Heart left ventricle (tissue), 16 donors: ENCODE data around the gene OTOF. TPM values are rescaled to one million over a fixed set of nuclear protein-coding genes. Genes with fewer than 3 reads are reported as not detected.

ENCODE experiments used
- ATAC-seq, 4 donors: fragments of 200-7000 bp; cut with Tn5 transposase; one replicate each; pipeline ENCODE4 v1.9.1; 2020 to 2022; ENCODE audit warnings: moderate library complexity in 4 of 4, mild to moderate bottlenecking in 3 of 4, moderate number of reproducible peaks in 1 of 4
- DNase-seq, 5 donors: peaks; one replicate each; pipeline ENCODE4 v3.0.0-alpha.2; 2020
- H3K27ac ChIP-seq, 12 donors: fragments of 200-600 bp; sonication (generic) in 4 of 12; one replicate each; pipeline versions ENCODE4 v1.5.0 to v1.8.0; 2016 to 2022; ENCODE audit warnings: mild to moderate bottlenecking in 2 of 12
- H3K27me3 ChIP-seq, 9 donors: fragments of 200-600 bp; sonication (generic) in 2 of 9; one replicate each; pipeline versions ENCODE4 v1.5.1 to v1.8.0; 2016 to 2022; ENCODE audit warnings: mild to moderate bottlenecking in 3 of 9
- H3K36me3 ChIP-seq, 9 donors: fragments of 200-600 bp; sonication (generic) in 2 of 9; one replicate each; pipeline versions ENCODE4 v1.5.0 to v1.8.0; 2018 to 2022; ENCODE audit warnings: mild to moderate bottlenecking in 2 of 9
- H3K4me1 ChIP-seq, 12 donors: fragments of 200-600 bp; sonication (generic) in 4 of 12; one replicate each; pipeline versions ENCODE4 v1.5.0 to v1.8.0; 2016 to 2022; ENCODE audit warnings: mild to moderate bottlenecking in 3 of 12
- H3K4me3 ChIP-seq, 12 donors: fragments of 200-600 bp; sonication (generic) in 4 of 12; one replicate each; pipeline versions ENCODE4 v1.5.0 to v1.8.0; 2017 to 2022; ENCODE audit warnings: mild to moderate bottlenecking in 9 of 12, moderate library complexity in 4 of 12
- H3K9me3 ChIP-seq, 12 donors: fragments of 200-600 bp; sonication (generic) in 4 of 12; one replicate each; pipeline versions ENCODE4 v1.5.0 to v1.8.0; 2016 to 2022; ENCODE audit warnings: mild to moderate bottlenecking in 1 of 12
- POLR2A ChIP-seq, 2 donors: fragments of 450-650 bp; IDR thresholded peaks; one replicate each; pipeline ENCODE4 v1.6.1; 2017; ENCODE audit warnings: antibody characterized with exemption in 2 of 2, mild to moderate bottlenecking in 2 of 2, moderate library complexity in 2 of 2
- WGBS, 4 donors: extraction: QIAGEN DNeasy Blood & Tissue Kit in 2 of 4; methylation state at CpG; one replicate each; pipeline versions ENCODE4 v1.1.5 to v1.1.7; 2013 to 2018; 5-methylcytosine and 5-hydroxymethylcytosine counted together
- intact Hi-C, 10 donors: fragments of 100-400 bp; cut with DNase I; formaldehyde crosslinking; loops; one replicate each; pipeline versions ENCODE4 v1.11.1 to v1.14.2; 2022
- polyA plus RNA-seq, 2 donors: library from polyadenylated mRNA; stranded (reverse); fragments of 200-250 nt; gene quantifications; one replicate each; pipeline ENCODE4 v1.2.3, GENCODE V29; 2013
- total RNA-seq, 9 donors: library from RNA; depleted of rRNA in 2 of 9; stranded (reverse); fragments of >200 nt in 2 of 9; fragmentation: NEBNext Ultra II Directional in 3 of 9; extraction: Animal tissue kit (Norgen Biotek cat#: 25700) in 3 of 9; gene quantifications; one replicate each; pipeline versions ENCODE4 v1.1.0 to v1.2.4, GENCODE V29; 2016 to 2023
- TF ChIP-seq, protein P1 (sequence below), 12 donors: fragments of 200-600 bp; sonication (generic) in 4 of 12; IDR thresholded peaks; one replicate each; pipeline versions ENCODE4 v1.5.0 to v1.8.0; 2018 to 2022; ENCODE audit warnings: antibody characterized with exemption in 12 of 12, mild to moderate bottlenecking in 5 of 12
- donor health status: ischemic (EF 13 %, LVEDD 7.1; RV severe dilation, severe dysfunction).
- donor health status: healthy with polysubstance abuse.
- donor health status: DM: no; HTN: yes; CAD: no.
- donor health status: DM: no; HTN: no; CAD: no.
- donor health status: ischemic (EF 25% LVEDD 6.9; RV normal size, moderate dysfunction).
- donor health status: ischemic (EF 25% LVEDD 5.7; RV mildly dilated, moderate dysfunction).
- donor health status: healthy.
- donor health status: DM: yes; HTN: yes; CAD: no.
- donor health status: ischemic (EF 35%, LVEDD 5.7; RV mildly dilated, moderate dysfunction).
- donor health status: nonischemic (EF 11% LVEDD 7.7; RV severe dilation, severe dysfunction).
- donor health status: DM: yes; HTN: yes; CAD: no.
- donor health status: PGD.
- donor health status: ischemic (EF 29% LVEDD 5.4; RV normal size, mild dysfunction).
- donor health status: nonischemic (EF 23%, LVEDD 6.1; RV moderate dilation, normal function).

OTOF gene
- total and polyA plus RNA-seq, 11 donors, result 0.03 to 0.14 (median 0.04) TPM; not detected in 8

DNA sequence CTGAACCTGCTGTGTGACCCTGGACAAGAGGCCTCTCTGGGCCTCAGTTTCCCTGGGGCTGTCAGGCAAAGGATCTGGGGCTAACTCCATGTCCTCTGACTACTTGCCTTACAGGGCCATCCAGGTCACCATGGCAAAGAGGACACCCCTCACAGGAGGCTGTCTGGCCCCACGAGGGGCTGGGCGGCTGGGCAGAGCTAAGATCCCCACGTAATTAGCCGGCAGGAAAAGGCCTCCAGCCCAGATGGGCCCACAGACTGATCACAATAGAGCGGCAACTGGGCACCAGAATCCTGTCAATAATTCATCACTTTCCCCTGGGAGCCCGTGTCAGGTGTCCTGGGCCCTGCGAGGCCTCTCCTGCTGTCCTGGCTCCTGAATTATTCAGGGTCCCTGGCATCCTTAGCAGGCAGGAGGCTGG is 44.8 kb upstream of the OTOF start:
- no peak overlapping the region for H3K27ac ChIP-seq
- DNase-seq, result no peak
- no peaks in the 10 kb centered on the region for H3K9me3 ChIP-seq
- 76 to 87% (median 83%) methylated on average over 6 to 7 of the region's 7 CpGs for WGBS, 4 donors
- intact Hi-C loops, result loop anchor here in 3 of 10 donors (5.0 kb wide), 1 partner anchor 55 kb away; no protein-coding TSS in a partner anchor
- H3K36me3 ChIP-seq, result no peaks in the 10 kb centered on the region
- H3K4me1 ChIP-seq, result no peaks in the 10 kb centered on the region
- no peak overlapping the region for H3K4me3 ChIP-seq
- TF ChIP-seq, protein P1, sequence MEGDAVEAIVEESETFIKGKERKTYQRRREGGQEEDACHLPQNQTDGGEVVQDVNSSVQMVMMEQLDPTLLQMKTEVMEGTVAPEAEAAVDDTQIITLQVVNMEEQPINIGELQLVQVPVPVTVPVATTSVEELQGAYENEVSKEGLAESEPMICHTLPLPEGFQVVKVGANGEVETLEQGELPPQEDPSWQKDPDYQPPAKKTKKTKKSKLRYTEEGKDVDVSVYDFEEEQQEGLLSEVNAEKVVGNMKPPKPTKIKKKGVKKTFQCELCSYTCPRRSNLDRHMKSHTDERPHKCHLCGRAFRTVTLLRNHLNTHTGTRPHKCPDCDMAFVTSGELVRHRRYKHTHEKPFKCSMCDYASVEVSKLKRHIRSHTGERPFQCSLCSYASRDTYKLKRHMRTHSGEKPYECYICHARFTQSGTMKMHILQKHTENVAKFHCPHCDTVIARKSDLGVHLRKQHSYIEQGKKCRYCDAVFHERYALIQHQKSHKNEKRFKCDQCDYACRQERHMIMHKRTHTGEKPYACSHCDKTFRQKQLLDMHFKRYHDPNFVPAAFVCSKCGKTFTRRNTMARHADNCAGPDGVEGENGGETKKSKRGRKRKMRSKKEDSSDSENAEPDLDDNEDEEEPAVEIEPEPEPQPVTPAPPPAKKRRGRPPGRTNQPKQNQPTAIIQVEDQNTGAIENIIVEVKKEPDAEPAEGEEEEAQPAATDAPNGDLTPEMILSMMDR (IDR thresholded peaks at IDR 0.05), result no peak
- TF ChIP-seq POLR2A (IDR thresholded peaks at IDR 0.05), result no peak
- ATAC-seq, result no peak
- peaks cover 0 to 37% (median 10%) of the 10 kb centered on the region in 9 donors for H3K27me3 ChIP-seq

DNA sequence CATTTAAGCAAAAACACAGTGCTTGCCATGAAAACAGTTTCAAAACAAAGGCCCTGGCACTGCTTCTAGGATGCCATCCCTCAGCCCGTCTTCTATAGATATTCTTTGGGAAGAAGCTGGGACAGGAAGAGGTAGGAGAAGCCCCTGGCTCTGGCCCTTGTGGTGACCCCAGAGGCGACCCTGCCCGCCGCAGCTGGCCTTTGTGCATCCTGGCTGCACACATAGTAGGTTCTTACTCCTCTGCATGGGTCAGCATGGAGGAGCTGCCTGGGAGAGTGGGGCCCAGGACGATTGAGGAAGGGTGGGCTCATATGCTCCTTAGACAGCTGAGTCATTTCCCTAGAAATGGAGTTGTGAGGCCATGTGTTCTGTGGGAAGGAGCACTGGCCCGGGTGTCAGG is 44.4 kb upstream of the OTOF start:
- 69 to 71% (median 70%) methylated on average over 6 of the region's 6 CpGs for WGBS, 4 donors
- no peak for ATAC-seq
- H3K4me1 ChIP-seq, result no peaks in the 10 kb centered on the region
- intact Hi-C loops, result loop anchor here in 3 of 10 donors (5.0 kb wide), 1 partner anchor 55 kb away; no protein-coding TSS in a partner anchor
- no peak overlapping the region for H3K27ac ChIP-seq
- peak in 1 of 5 donors; percentile 10 for DNase-seq
- no peaks in the 10 kb centered on the region for H3K36me3 ChIP-seq
- peaks cover 0 to 37% (median 10%) of the 10 kb centered on the region in 9 donors for H3K27me3 ChIP-seq
- no peak overlapping the region for H3K4me3 ChIP-seq
- TF ChIP-seq, protein P1 (IDR thresholded peaks at IDR 0.05), result no peak
- no peak for TF ChIP-seq POLR2A (IDR thresholded peaks at IDR 0.05)
- no peaks in the 10 kb centered on the region for H3K9me3 ChIP-seq

DNA sequence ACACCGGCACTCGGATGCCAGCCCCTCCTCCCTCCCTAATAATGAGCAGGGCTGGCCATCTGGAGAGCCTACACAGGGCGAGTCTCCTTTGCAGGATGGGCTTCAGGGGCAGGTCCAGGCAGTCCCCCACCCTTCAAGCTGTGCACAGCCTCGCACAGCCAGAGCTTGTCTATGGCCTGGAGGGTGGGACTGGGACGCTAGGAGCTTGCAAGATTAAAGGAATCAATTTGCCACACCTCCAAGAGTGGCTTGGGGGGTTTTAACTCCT is 43.9 kb upstream of the OTOF start:
- H3K27me3 ChIP-seq, result peaks cover 0 to 33% (median 8%) of the 10 kb centered on the region in 9 donors
- H3K36me3 ChIP-seq, result no peaks in the 10 kb centered on the region
- TF ChIP-seq, protein P1 (IDR thresholded peaks at IDR 0.05), result no peak
- TF ChIP-seq POLR2A (IDR thresholded peaks at IDR 0.05), result no peak
- intact Hi-C loops, result loop anchor here in 3 of 10 donors (5.0 kb wide), 1 partner anchor 55 kb away; no protein-coding TSS in a partner anchor
- H3K9me3 ChIP-seq, result no peaks in the 10 kb centered on the region
- DNase-seq (no peak), ATAC-seq (no peak)
- no peaks in the 10 kb centered on the region for H3K4me1 ChIP-seq
- no peak overlapping the region for H3K27ac ChIP-seq
- 40 to 50% (median 42%) methylated on average over 2 to 5 of the region's 5 CpGs for WGBS, 4 donors
- H3K4me3 ChIP-seq, result no peak overlapping the region

DNA sequence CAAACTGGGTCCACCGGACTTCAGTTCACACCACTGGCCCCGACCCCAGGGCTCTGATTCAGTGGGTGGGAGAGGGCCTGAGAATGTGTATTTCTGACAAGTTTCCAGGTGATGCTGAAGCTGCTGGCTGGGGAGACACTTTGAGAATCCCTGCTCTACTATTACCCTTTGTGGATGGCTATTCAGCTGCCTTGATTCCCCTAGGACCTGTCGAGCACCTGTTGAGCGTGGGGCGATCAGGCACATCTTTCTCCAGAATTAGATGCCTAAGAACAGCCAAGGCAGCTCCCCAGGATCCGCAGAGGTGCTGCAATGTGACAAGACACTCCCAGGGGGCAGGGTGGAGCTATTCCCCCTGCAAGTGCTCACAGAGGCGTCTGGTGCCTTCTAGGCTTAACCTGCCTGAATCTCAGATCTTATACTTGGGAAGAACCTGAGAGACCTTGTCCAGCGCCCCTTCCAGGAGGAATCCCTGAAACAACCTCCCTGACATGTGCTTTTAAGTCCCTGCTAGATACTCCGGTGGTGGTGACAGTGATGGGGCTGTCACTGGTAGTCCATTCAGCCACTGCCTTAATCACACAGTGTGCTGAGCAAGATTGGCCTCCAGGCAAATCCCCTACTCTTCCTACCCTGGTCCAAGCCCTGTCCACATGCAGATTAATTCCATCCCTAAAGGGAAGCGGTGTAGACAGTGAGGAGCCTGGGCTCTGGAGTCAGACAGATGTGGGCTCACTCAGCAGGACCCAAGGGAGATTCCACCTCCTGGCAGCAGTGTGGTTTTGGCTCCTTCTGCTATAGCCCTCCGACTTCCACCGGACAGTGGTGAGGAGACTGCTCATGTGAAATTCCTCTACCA is 43.4 kb upstream of the OTOF start:
- no peak overlapping the region for H3K4me3 ChIP-seq
- no peaks in the 10 kb centered on the region for H3K4me1 ChIP-seq
- intact Hi-C loops, result loop anchor here in 3 of 10 donors (5.0 kb wide), 1 partner anchor 56 kb away; no protein-coding TSS in a partner anchor
- 30 to 58% (median 53%) methylated on average over 4 to 12 of the region's 12 CpGs for WGBS, 4 donors
- peak in 1 of 5 donors; percentile 20 for DNase-seq
- H3K27me3 ChIP-seq, result peaks cover 0 to 33% (median 8%) of the 10 kb centered on the region in 9 donors
- ATAC-seq, result no peak
- H3K27ac ChIP-seq, result no peak overlapping the region
- H3K9me3 ChIP-seq, result no peaks in the 10 kb centered on the region
- H3K36me3 ChIP-seq, result no peaks in the 10 kb centered on the region
- TF ChIP-seq, protein P1 (IDR thresholded peaks at IDR 0.05), result peak in 3 of 12 donors; percentile 8 to 24 (median 21)
- TF ChIP-seq POLR2A (IDR thresholded peaks at IDR 0.05), result no peak
